Measurements from ENCODE around the gene NT5C2. TPM values are rescaled to one million over a fixed set of nuclear protein-coding genes. Genes with fewer than 3 reads are reported as not detected.
"Not testable (repeated sequence)": the region's sequence is repeated elsewhere in the genome, so short reads cannot be mapped to it uniquely, and the experiment has no call there.

Gene NT5C2
- total and polyA plus RNA-seq, 2 of the 4 experiments (the other 2 are of a cell fraction), result 60.0 to 65.1 TPM

DNA sequence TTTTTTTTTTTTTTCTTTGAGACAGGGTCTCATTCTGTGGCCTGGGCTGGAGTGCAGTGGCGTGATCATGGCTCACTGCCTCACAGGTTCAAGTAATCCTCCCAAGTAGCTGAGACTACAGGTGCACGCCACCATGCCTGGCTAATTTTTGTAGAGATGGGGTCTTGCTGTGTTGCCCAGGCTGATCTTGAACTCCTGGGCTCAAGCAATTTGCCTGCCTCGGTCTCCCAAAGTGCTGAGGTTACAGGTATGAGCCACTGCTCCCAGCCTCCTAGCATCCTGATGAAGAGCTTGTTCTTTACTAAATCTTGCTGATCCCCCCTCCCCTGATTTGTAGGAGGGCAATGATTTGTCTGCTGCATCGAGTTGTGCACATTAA lies 126.0 kb downstream of the NT5C2 start:
- no CpG with 5 or more reads among the region's 4 CpGs for WGBS, 2 experiments (ENCODE audit: extremely low coverage in 2 of 2, insufficient read length in 1 of 2)
- H3K4me2 ChIP-seq (ENCODE audit: low read depth, low read length); H3K4ac ChIP-seq (ENCODE audit: low read depth, low read length); H3K9ac ChIP-seq (ENCODE audit: low read depth, low read length); dilution Hi-C loops (cut with HindIII; ENCODE audit: low sequenced_read_pairs, unreplicated experiment); H2AK9ac ChIP-seq (replicated peaks; ENCODE audit: low read depth, low read length, poor library complexity); H3K14ac ChIP-seq (replicated peaks; ENCODE audit: low read depth, low read length); H3K9me3 ChIP-seq (ENCODE audit: control insufficient read depth, insufficient read depth, low read length); H2BK15ac ChIP-seq (ENCODE audit: low read depth, low read length); DNase-seq; H3K4me1 ChIP-seq (ENCODE audit: control insufficient read depth, insufficient read depth, low read length); H3K27me3 ChIP-seq (ENCODE audit: control insufficient read depth, insufficient read depth, low read length); H4K5ac ChIP-seq (ENCODE audit: low read depth, low read length); H3K4me3 ChIP-seq (ENCODE audit: insufficient read depth, low read depth, low read length); ATAC-seq (ENCODE audit: low read depth); H4K20me1 ChIP-seq (ENCODE audit: insufficient read depth, low read length); H3K9me1 ChIP-seq (ENCODE audit: insufficient read depth, low read length); H3K56ac ChIP-seq (ENCODE audit: extremely low read depth, insufficient read depth, low read length); H2AK5ac ChIP-seq (ENCODE audit: low read depth, low read length); H3K27ac ChIP-seq (ENCODE audit: insufficient read depth, low read length); H4K91ac ChIP-seq (ENCODE audit: insufficient read depth, low read depth, low read length); H2BK5ac ChIP-seq (ENCODE audit: low read depth, low read length, poor library complexity, severe bottlenecking); H3K18ac ChIP-seq (ENCODE audit: low read depth, low read length); BruUV-seq (replicated peaks); H2BK20ac ChIP-seq (ENCODE audit: low read depth, low read length); H2AFZ ChIP-seq (replicated peaks; ENCODE audit: low read length, poor library complexity); intact Hi-C loops (cut with micrococcal nuclease); H2BK120ac ChIP-seq (ENCODE audit: low read depth, low read length); POLR2A ChIA-PET (ENCODE audit: unreplicated experiment); H4K8ac ChIP-seq (ENCODE audit: low read depth in 2 of 2, low read length in 2 of 2): not testable (repeated sequence)
- H3K36me3 ChIP-seq (ENCODE audit: control insufficient read depth, insufficient read depth, low read length), result peaks cover 17% of the 10 kb centered on the region
- CTCF ChIA-PET, result interaction anchor here (0.7 kb wide), 1 partner anchor 149 kb away, joined by 3 read pairs; the partner anchor contains the start of gene CNNM2
- peaks cover 13 to 45% of the 10 kb centered on the region in 2 experiments; a peak in 3 of 4 replicates for H3K79me1 ChIP-seq (ENCODE audit: low read depth in 1 of 2, low read length in 2 of 2)
- in situ Hi-C loops (cut with MboI; ENCODE audit: low sequenced_read_pairs), result loop anchor here (10.0 kb wide), 1 partner anchor 332 kb away; no protein-coding TSS in a partner anchor
- peak overlapping the region; percentile 31; the same call in 1 of the 2 replicates for H3K23ac ChIP-seq (ENCODE audit: low read depth, low read length)

Measured in IMR-90 (cell line).